HG03378 (cell line): ENCODE data around the gene IGSF23.
"Not testable (repeated sequence)": the region's sequence is repeated elsewhere in the genome, so short reads cannot be mapped to it uniquely, and the experiment has no call there.

Experiments used
- ATAC-seq: cut with Tn5 transposase; IDR thresholded peaks from one replicate; pipeline ENCODE4 v1.9.1; 2021; ENCODE audit warnings: mild to moderate bottlenecking, moderate library complexity; ENCODE audit not compliant: unreplicated experiment

IGSF23 gene

GRCh38 chr19:44661205-44661604 is 47.8 kb downstream of the IGSF23 start:
- ATAC-seq, result no peak

GRCh38 chr19:44661904-44662303 is 48.5 kb downstream of the IGSF23 start:
- ATAC-seq, result no peak

GRCh38 chr19:44662691-44663385 is 49.5 kb downstream of the IGSF23 start:
- no peak for ATAC-seq

- ATAC-seq, result no peak
These were observed 50.6 kb downstream of the IGSF23 start for GRCh38 chr19:44663996-44664395.

GRCh38 chr19:44664976-44665375 is 51.6 kb downstream of the IGSF23 start:
- ATAC-seq, result no peak

- no peak for ATAC-seq
These were observed 53.6 kb downstream of the IGSF23 start for GRCh38 chr19:44666852-44667556.

GRCh38 chr19:44668985-44669764 is 55.8 kb downstream of the IGSF23 start:
- no peak for ATAC-seq

- ATAC-seq, result not testable (repeated sequence)
These were observed 56.7 kb downstream of the IGSF23 start for GRCh38 chr19:44670027-44670426.

- ATAC-seq, result no peak
These were observed 58.0 kb downstream of the IGSF23 start, which contains the start of gene CEACAM19 for GRCh38 chr19:44671400-44671799. TSS of gene CEACAM19 (plus strand) at chr19:44671482. CDS start at chr19:44671932, 450 bp downstream.

GRCh38 chr19:44672226-44672625 is 58.9 kb downstream of the IGSF23 start:
- ATAC-seq, result no peak

GRCh38 chr19:44673510-44673909 is 60.1 kb downstream of the IGSF23 start:
- no peak for ATAC-seq

GRCh38 chr19:44675521-44675920 is 62.2 kb downstream of the IGSF23 start:
- no peak for ATAC-seq

- ATAC-seq, result no peak
These were observed 63.9 kb downstream of the IGSF23 start for GRCh38 chr19:44677019-44677811.

- ATAC-seq, result no peak
These were observed 67.2 kb downstream of the IGSF23 start for GRCh38 chr19:44680536-44680935.

- ATAC-seq, result no peak
These were observed 68.8 kb downstream of the IGSF23 start for GRCh38 chr19:44681992-44682790.

GRCh38 chr19:44682807-44683206 is 69.4 kb downstream of the IGSF23 start:
- ATAC-seq, result no peak

- no peak for ATAC-seq
These were observed 70.3 kb downstream of the IGSF23 start for GRCh38 chr19:44683434-44684210.

GRCh38 chr19:44684396-44684795 is 71.0 kb downstream of the IGSF23 start:
- not testable (repeated sequence) for ATAC-seq
